Measurements from ENCODE around the gene OPCML.

Gene OPCML

DNA sequence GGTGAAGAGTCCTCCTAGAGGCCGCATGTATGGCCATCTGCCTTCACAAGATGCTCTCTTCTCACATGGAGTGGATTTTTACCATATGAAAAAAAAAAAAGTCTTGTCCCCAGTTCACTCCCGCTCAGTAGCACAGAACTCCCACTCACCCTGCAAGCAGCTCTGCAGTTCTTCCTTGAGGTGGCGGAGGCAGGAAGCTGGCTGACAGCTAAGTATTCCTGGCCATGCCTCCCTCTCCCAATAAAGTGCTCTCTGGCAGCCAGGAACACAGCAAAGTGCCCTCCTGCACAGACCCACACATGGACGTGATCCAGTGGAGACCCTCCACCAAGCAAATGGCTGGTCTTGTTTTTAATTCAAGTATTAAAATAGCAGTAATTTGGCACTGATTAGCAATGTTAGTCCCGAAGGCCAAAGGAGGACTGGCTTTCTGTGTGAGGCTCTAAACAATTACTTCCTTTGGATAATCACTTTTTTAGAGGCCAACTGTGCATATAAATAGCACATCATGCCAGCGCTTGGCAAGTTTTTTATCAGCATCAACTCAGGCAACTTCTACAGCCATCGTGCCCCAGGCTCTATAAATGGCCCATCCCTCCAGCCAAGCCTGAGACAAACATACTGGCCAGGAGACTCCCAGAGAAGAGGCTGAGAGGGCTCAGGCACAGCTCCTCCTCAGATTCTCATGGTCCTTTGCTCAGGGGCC lies 413.6 kb downstream of the OPCML start:
- DNase-seq: no peak

DNA sequence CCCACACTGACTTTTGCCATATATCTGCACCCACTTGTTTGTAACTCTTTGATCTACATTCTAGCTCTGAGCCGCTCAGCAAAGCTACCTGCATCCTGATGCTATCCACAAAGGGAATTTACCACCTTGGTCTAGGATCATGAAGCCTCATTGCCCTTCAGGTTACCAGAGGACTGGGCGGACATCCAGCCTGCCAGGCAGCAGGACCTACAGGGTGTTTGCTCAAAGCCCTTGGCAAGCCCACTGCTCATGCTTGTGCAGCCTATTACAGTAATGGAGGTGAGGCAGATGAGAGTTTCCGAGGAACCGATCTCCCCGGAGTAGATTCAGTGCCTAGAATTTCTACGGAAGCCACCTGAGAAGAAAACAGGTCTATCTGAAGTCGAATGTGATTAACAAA lies 417.2 kb downstream of the OPCML start:
- DNase-seq: no peak

DNA sequence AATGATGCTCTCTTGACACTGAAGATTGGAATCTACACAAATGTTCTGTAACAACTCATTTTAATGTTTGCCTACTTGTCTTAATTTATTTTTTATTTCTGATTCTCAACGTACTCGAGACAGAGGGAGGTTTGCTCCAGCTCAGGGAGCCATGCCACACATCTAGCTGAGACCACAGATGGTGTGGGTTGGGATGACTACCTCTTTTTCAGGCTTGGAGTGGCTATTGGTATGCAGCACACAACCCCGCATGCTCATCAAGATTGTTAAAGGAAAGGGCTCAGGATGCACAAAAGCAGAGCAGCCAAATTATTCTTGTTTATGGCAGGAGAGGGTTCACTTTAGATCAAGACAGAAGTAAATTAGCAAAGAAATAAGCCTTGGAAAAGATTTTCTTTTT lies 424.5 kb downstream of the OPCML start:
- DNase-seq: no peak

DNA sequence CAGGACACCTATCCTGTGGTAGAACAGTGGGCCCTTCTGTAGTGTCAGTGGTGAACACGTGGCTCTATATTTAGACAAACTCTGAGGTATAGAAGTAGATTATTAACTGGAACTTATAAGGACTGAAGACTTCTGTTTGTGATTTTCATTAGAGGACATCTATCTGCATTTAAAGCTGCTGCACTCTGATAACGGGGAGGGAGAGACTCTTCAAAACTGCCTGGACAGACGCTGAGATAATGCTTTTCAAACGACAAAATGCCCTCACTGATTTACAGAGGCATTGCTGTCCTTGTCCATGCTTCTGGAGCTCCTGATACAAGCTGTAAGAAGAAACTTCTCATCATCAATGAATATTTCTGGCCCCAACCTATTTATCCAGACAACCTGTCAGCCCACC lies 425.2 kb downstream of the OPCML start:
- no peak for DNase-seq

DNA sequence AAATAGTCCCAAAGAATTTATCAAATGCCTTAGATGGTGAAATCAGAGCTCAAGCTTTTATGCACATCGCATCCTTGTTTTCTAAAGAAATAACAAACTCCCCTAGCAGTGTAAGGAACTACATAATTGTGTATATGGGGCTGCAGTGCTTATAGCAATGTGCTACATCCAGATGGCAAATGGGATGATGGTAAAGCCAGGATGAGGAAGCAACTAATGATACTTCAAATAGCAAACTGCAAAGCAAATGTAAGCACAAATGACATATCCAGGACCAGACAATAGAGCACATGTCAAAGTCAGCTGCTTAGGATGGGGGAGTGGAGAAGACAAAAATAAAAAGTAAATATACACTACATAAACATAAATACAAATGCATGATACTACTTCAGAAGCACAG lies 425.9 kb downstream of the OPCML start:
- DNase-seq: no peak

DNA sequence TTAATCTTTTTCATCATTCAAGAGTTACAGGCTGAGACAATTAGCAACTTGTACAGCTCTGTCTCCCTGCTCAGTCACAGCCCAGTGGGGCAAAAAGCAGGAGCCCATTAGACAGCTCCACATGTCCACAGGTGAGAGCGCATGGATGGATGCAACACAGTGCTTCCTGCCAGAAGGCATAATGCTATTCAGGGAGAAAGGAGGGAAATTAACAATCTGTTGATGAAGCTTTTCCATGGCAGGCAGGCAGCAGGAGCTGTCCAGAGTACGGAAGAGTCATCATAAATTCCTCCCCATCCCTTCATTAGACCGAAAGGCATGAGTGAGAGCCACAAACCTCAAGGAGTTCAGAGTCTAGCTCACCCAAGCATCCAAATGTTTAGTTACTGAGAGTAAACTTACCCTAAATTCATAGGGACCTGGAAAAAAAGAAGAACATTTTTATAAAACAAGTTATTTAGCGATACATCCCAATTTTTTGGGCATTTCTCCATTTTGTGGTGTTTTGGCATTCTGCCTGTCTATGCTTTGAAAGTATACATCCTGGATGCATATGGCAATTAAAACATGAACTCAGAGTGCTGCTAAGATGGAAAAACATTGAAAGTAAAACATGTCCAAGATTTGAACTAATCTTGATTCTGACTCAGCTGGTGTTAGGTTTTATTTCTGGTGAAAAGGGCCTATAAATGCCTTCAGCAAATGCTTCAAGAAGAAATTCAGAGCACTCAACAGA lies 428.1 kb downstream of the OPCML start:
- no peak for DNase-seq

DNA sequence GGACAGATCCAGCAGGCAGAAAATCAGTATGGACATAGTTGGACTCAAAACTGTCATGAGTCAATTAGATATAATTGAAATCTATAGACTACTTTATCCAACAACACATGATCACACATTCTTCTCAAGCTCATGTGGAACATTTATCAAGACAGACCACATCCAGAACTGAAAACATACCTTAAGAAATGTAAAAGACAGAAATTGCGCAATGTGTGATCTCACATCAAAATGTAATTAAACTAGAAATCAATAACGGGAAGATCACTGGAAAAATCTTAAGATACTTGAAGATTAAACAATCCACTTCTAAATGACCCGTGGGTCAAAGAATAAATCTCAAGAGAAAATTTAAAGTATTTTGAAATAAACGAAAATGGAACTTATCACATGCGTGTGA lies 435.3 kb downstream of the OPCML start:
- DNase-seq: no peak

DNA sequence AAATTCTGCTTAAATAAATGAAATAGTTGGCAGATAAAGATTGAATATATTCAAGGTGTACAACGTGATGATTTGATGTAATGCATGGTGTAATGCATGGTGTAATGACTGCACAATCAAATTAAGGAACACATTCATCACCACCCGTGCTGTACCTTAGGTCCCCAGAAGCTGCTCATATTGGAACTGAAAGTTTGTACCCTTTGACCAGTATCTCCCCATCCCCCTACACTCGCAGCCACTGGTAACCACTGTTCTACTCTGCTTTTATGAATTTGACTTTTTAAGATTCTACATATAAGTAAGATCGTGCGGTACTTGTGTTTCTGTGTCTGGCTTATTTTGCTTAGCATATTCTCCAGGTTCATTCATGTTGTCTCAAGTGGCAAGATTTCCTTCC lies 445.8 kb downstream of the OPCML start:
- no peak for DNase-seq

DNA sequence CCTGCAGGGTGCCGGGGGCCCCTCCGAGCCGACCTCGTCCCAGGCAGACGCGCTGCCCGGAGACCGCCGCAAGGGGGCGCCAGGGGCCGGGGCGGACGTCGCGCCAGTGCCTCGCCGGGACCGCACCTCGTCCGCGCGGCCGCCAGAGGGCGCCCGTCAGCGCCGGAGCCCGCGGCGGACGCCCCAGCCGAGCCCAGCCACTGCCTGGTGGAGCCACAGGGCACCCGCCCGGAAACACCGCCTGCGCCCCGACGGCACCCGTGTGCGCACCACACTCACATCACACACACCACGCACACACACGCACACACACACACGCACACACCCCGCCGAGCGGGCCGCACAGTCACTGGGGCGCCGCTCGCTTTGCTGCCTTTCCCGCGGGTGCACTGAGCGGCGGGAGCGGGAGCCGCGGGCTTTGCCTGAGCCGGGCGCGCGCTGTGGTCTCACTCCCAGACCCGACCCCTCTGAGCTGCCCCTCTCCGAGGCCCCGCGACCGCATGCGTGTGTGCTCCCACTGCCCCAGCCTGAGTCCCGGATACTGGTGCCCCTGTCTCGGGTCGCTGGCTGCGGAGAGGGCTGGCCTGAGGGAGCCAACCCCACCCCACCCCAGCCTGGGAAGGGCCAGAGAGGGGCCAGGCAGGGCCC lies 449.3 kb downstream of the OPCML start:
- DNase-seq: peak; percentile 67

DNA sequence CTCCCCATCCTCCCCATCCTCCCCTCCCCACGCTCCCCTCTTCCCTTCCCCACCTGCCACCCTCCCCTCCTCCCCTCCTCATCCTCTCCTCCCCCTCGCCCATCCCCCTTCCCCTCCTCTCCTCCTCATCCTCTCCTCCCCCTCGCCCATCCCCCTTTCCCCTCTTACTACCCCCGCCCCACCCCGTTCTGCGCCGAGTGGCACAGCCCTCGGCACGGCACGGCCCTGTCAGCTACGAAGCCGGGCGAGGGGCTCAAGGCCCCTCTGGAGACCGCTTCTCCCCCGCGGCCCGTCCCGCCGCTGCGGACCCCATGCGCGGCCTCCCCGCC lies 449.9 kb downstream of the OPCML start:
- DNase-seq: peak; percentile 32

DNA sequence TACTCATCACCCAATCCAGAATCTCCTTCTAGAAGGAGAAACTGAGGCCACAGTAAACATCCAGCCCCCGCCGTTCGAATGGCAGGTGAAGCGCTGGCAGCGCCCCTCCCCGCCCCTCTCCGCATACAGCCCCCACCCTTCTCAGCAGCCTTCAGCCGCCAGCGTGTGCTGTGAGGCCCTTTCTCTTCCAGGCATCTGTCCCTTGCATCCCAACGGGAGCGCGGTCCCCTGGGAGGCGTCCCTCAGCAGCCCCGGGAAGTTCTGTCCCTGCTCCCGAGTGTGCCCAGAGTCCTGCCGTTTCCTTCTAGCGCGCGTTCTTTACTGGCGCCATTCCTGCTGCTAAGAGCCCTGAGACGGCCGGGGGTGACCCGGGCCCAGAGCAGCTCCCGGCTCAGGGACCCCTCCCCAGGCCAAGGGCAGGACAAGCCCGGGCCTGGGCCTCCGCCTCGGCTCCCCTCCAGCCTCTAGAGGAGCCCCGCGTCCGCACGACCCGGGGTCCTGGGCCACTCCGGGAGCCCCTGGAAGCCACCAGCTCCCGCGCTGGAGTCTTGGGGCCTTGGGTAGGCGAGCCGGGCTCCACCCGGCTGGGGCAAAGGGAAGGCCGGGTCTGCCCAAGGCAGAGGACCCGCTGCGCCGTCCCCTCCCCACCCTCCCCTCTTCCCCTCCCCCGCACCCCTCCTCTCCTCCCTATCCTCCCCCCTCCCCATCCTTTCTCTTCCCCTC lies 450.4 kb downstream of the OPCML start:
- DNase-seq: no peak

DNA sequence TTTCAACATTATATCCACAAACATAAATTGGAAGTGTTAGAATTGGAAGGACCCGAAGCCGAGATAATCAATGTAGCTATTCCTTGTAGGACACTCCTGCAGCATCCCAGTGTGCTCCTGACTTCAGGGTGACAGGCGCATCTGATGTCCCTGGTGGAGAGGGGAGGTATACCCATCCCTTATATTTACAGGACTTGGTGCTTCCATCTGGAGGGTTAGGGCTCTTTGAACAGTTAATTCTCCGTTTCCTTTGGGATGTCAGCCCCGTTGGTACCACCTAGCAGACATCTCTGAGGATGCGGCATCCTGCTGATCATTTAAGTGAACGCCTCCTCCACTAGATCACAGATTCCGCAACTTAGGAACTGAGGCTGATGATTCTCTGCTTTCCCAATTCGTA lies 451.3 kb downstream of the OPCML start:
- DNase-seq: no peak

DNA sequence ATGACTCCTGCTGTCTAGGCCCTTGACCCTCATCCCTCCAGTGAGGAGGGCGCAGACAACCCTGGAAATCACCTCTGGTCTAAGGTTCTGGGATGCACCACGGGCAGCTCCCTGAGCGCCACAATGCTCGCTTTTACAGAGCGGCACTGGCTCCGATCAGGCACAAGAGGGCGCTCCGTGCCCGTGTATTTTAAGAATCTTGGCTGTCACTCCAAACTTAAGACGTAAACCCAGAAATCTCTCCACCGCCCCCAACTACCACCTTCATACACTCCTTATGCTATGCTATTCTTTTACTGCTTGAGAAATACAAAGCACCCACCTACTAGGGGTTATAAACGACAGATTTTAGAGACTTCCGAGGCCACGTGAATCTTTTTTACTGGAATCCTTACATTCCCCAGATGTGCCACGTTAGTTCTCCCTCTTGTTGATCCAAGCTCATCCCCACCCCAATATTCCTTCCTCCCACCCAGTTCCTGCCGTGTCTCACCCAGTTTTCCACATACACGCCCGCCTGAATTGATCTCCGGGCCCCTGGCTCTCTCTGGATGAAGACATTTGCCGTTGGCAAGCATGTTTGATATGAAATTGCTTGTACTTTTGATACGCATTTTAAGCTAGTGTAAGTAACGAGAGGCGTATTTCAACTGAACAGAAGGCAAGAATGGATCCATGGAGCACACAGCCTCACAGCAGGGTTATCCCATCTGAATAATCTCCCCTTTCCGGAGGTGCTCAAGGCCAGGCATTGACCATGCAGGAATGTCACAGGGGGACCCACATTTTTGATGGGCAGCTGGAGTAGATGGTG lies 453.5 kb downstream of the OPCML start:
- DNase-seq: peak; percentile 48

DNA sequence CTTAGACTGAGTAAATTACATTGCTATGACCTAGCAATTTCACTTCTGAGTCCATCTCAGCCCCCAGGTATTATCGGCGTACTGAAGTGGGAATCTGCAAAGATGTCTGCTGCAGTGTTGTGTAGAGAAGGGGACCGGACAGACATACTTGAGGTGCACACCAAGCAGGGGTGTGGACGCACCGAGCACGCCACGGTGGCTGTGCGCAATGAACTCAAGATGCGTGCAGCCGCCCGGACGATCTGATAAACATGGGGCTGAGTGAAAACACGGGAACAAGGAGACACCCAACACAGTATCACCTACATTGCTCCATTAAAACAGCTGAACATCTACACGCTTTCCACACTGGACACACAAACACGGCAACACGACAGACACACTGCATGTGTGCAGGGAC lies 454.3 kb downstream of the OPCML start:
- DNase-seq: no peak

DNA sequence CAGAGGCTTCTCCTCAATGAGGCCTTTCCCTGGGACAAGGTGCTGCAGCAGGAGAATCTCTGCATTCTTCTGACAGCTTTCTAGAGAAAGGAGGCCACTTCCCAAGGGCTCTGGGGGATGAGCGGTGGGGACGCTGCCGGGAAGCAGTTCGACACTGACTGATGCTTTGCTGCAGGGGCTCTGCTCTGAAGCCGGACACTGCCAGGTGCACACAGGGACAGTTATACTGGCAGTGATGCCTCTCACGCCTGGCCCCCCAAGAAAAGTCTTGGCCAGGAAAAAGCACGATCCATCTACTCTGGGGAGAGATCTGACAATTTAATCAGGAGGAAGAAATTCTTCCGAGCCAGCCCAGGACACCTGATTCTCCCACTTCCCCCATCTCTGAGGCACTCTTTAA lies 456.9 kb downstream of the OPCML start:
- DNase-seq: no peak

DNA sequence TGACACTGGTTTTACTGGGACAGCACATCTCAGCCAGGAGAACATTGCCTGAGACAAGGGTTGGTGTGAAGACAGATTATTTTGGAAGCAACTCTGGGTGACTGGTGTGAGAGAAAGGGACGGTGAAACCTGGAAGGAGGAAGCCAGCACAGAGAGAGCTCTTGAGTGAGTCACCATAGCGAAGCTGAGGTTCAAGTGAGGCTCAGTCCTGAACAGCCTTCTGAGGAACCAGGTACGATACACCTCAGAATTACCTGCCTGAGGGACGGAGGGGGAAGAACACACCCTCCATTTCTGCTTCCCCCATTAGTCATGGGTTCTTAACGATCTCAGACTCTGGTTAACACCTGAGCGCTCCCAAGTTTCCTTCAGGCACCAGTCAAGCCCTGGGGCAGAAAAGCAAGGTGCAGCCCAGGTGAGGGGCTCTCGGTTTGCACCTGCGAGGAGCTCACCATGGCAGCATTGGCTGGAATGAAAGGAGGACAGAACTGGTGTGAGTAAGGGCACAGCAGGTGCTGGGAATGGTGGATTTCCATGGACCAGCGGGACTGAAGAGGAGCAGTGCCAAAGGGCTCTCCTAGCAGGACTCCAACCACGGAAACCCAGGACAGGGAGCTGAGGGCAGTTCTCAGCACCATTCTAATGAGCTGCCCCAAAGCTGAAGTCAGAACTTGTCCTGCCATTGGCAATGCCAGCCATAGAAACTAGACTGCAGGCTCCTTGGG lies 459.3 kb downstream of the OPCML start:
- DNase-seq: no peak

DNA sequence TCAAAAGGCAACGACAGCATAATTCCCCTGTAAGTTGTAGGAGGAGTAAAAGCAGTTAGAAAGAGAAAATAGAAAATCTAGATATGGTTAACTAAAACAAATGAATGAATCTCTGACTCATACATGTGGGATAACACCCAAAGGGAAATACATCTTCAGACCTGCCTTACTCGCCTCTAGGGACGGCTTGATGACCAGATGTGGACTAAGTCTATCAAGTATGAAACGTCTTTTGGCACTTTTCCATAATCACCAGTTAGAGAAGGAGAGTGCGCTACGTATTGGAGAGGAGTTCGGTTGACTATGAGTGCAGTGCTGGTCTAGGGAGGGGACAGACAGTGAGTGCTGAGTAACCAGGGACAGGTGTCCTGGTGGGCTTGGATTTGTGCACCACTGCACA lies 459.9 kb downstream of the OPCML start:
- peak; percentile 50 for DNase-seq

DNA sequence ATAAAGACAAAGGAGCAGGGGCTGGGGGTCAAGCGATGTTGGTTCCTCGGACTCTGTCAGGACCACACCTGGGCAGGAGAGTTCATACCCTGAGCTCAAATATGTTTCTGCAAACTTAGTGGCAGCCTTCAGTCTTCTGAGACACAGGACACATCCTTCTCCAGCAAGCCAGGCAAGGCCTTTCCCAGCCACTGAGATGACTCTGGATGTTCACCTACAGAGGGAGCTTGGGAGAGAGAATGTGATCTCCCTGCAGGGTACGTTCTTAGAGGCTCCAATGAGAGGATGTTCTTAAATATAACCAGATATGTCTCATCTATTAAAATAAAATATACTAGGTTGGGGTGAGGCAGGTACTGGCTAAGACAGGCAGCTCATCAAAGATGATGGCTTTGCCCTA lies 461.5 kb downstream of the OPCML start:
- no peak for DNase-seq

DNA sequence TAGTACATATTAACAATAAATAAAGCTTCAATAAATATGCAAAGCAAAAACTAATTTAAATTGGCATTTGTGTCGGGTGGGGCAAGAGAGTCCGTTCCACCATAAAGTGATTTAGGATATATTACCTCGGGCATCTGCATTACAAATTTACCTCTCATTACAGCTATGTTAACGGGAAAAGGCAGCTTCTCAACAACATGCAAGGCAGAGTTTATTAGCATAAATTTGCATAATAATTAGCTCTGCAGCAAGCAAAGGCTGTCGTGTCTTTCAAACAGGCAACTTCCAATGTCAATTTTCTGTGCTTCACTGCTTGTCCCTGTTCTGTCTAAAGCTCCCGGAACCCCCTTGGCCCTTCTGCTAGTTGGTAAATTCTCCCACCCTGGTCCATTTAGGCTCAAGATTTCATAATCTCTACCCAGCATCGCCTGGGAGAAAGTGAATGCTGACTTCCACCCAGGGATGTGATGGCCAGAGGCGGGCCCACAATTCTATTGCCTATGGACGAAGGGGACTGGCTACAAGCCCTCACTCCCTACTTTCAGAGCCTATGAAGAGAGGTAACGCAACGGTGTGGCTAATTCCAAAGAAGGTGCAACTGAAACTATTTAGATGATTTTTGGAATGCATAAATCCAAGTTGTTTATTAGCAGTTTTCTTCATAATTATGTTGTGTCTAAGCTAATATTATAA lies 462.1 kb downstream of the OPCML start:
- no peak for DNase-seq

DNA sequence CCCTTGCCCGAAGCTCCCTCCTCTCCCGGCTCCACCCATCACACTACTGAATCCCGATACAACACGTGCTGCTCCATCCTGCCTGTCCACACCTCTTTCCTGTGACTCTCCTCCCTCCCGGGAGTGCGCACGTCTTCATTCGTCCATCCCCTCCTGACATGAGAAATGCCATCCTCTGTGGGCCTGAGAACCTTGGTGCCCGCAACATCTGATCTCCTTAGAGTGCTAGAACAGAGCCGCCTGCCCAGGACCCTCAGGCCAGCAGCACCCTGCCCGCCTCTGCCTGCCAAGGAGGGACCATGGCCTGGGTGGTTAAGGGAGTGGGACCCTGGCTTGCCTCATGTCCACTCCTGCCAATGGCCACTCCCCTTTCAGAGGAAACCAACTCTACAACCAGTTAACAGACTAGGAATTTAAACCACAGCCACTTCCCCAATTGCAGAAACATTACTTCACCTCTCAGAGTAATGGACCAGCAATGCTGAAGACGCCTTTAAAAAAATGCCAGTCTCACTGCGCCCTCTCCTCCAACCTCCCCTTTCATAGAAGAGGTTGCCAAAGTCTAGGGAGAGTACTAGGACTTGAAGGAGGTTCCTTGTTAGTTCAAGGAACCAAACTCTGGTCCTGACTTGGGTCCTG lies 466.3 kb downstream of the OPCML start:
- DNase-seq: peak; percentile 63

DNA sequence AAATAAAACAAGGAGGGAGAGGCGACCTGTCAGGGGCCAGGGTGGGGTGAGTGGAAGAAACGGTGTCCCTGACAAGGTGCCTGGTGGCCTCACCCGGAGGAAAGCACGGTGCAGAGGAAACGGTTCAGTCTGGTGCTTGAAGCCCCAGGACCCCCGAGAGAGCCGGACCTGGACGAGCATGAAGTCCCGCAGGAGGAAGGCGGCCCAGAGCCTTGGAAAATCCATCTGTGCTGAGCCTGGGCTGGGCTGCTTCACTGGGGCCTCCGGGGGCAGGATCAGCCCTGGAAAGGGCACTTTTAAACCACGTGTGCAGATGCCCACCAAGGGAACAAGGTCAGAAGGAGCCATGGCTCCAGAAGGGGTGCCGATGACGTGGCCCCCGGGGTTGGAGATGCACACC lies 467.3 kb downstream of the OPCML start:
- no peak for DNase-seq

Measured in fibroblast of skin of right biceps (primary cell).